H9 (cell line): ENCODE results near the gene RAPSN. TPM values are rescaled to one million over a fixed set of nuclear protein-coding genes. Genes with fewer than 3 reads are reported as not detected.

ENCODE experiments used
- DNase-seq: peaks from one replicate; pipeline ENCODE4 v3.0.0-alpha.2; 2017
- H2AFZ ChIP-seq: one replicate; pipeline ENCODE4 v1.6.1; 2013; ENCODE audit warnings: mild to moderate bottlenecking, low read length, control low read depth, moderate library complexity
- H2AK5ac ChIP-seq: 2 replicates; pipeline ENCODE4 v1.6.1; 2013; ENCODE audit warnings: low read length, control low read depth, mixed read lengths; ENCODE audit not compliant: insufficient read length
- H2BK120ac ChIP-seq: one replicate; pipeline ENCODE4 v1.6.1; 2013; ENCODE audit warnings: low read depth, mild to moderate bottlenecking, low read length, control low read depth, inconsistent platforms; ENCODE audit not compliant: poor library complexity, severe bottlenecking
- H2BK12ac ChIP-seq: 2 replicates; pipeline ENCODE4 v1.6.1; 2013; ENCODE audit warnings: low read length, control low read depth, mixed read lengths, low read depth; ENCODE audit not compliant: insufficient read length
- H2BK15ac ChIP-seq: 2 replicates; pipeline ENCODE4 v1.6.1; 2013; ENCODE audit warnings: low read depth, low read length, control low read depth
- H2BK20ac ChIP-seq: one replicate; pipeline ENCODE4 v1.6.1; 2013; ENCODE audit warnings: low read depth, mild to moderate bottlenecking, low read length, control low read depth, inconsistent platforms; ENCODE audit not compliant: poor library complexity, severe bottlenecking
- H2BK5ac ChIP-seq: 2 replicates; pipeline ENCODE4 v1.6.1; 2013; ENCODE audit warnings: low read length, control low read depth, mixed read lengths; ENCODE audit not compliant: insufficient read length
- H3K14ac ChIP-seq: 2 replicates; pipeline ENCODE4 v1.6.1; 2013; ENCODE audit warnings: low read length, control low read depth; ENCODE audit not compliant: insufficient read depth
- H3K18ac ChIP-seq: 2 replicates; pipeline ENCODE4 v1.6.1; 2013; ENCODE audit warnings: low read depth, mild to moderate bottlenecking, mixed read lengths, low read length, control low read depth; ENCODE audit not compliant: insufficient read length
- H3K23ac ChIP-seq: 2 replicates; pipeline ENCODE4 v1.6.1; 2013; ENCODE audit warnings: low read length, control low read depth, mixed read lengths, low read depth; ENCODE audit not compliant: insufficient read length
- H3K23me2 ChIP-seq: 2 replicates; pipeline ENCODE4 v1.6.1; 2013; ENCODE audit warnings: low read depth, mild to moderate bottlenecking, mixed read lengths, low read length, control low read depth; ENCODE audit not compliant: insufficient read length, poor library complexity, severe bottlenecking
- H3K27ac ChIP-seq: 2 replicates; pipeline ENCODE4 v1.5.1; 2013; ENCODE audit warnings: low read length, control low read depth, mixed read lengths, low read depth; ENCODE audit not compliant: insufficient read length
- H3K27me3 ChIP-seq: 2 replicates; pipeline ENCODE4 v1.6.1; 2013; ENCODE audit warnings: low read length, control low read depth, inconsistent platforms; ENCODE audit not compliant: insufficient read depth
- H3K4ac ChIP-seq: 2 replicates; pipeline ENCODE4 v1.6.1; 2013; ENCODE audit warnings: low read depth, mild to moderate bottlenecking, control low read depth, inconsistent platforms, low read length, moderate library complexity
- H3K4me1 ChIP-seq: 2 replicates; pipeline ENCODE4 v1.6.1; 2013; ENCODE audit warnings: low read length, control low read depth, inconsistent platforms; ENCODE audit not compliant: insufficient read depth
- H3K4me2 ChIP-seq: 2 replicates; pipeline ENCODE4 v1.6.1; 2013; ENCODE audit warnings: low read length, control low read depth, mixed read lengths; ENCODE audit not compliant: insufficient read length, insufficient read depth
- H3K56ac ChIP-seq: 2 replicates; pipeline ENCODE4 v1.6.1; 2013; ENCODE audit warnings: low read depth, mild to moderate bottlenecking, mixed read lengths, low read length, control low read depth; ENCODE audit not compliant: insufficient read length
- H3K79me1 ChIP-seq: 2 replicates; pipeline ENCODE4 v1.6.1; 2013; ENCODE audit warnings: low read depth, mild to moderate bottlenecking, moderate library complexity, low read length, control low read depth, inconsistent platforms; ENCODE audit not compliant: insufficient read depth, poor library complexity, severe bottlenecking
- H3K79me2 ChIP-seq: 2 replicates; pipeline ENCODE4 v1.6.1; 2013; ENCODE audit warnings: low read length, control low read depth, inconsistent platforms; ENCODE audit not compliant: insufficient read depth
- H3K9ac ChIP-seq: 2 replicates; pipeline ENCODE4 v1.6.1; 2013; ENCODE audit warnings: low read length, control low read depth, mixed read lengths; ENCODE audit not compliant: insufficient read length; ENCODE audit errors: extremely low read depth
- H3K9me3 ChIP-seq: one replicate; pipeline ENCODE4 v1.6.1; 2013; ENCODE audit warnings: low read depth, low read length, inconsistent platforms; ENCODE audit not compliant: control insufficient read depth
- H3T11ph ChIP-seq: one replicate; pipeline ENCODE4 v1.6.1; 2013; ENCODE audit warnings: mild to moderate bottlenecking, low read length, control low read depth, inconsistent platforms
- H4K20me1 ChIP-seq: one replicate; pipeline ENCODE4 v1.6.1; 2013; ENCODE audit not compliant: control insufficient read depth, insufficient read length, insufficient read depth
- H4K5ac ChIP-seq: 2 replicates; pipeline ENCODE4 v1.6.1; 2013; ENCODE audit warnings: low read depth, mild to moderate bottlenecking, mixed read lengths, low read length, control low read depth; ENCODE audit not compliant: insufficient read length
- H4K8ac ChIP-seq: replicated peaks from 2 replicates; pipeline ENCODE4 v1.6.1; 2013; ENCODE audit warnings: low read length, control low read depth, mixed read lengths, low read depth; ENCODE audit not compliant: insufficient read length
- H4K91ac ChIP-seq: 2 replicates; pipeline ENCODE4 v1.6.1; 2013; ENCODE audit warnings: low read depth, mild to moderate bottlenecking, moderate library complexity, mixed read lengths, low read length, control low read depth; ENCODE audit not compliant: insufficient read length
- H3K27ac Mint-ChIP-seq, 3 experiments: 2 replicates in 2 of 3; 3 replicates in 1 of 3; pipeline ENCODE4 v1.8.0; 2020 to 2021; ENCODE audit warnings: mixed read lengths in 3 of 3, mild to moderate bottlenecking in 1 of 3, moderate library complexity in 1 of 3
- H3K27me3 Mint-ChIP-seq: 2 replicates; pipeline ENCODE4 v1.8.0; 2021; ENCODE audit warnings: low read depth, mild to moderate bottlenecking, moderate library complexity, mixed read lengths
- H3K36me3 Mint-ChIP-seq, 3 experiments: 2 replicates in 2 of 3; 3 replicates in 1 of 3; pipeline ENCODE4 v1.8.0; 2020 to 2021; ENCODE audit warnings: low read depth in 3 of 3, mixed read lengths in 3 of 3; ENCODE audit not compliant: insufficient read depth in 1 of 3
- H3K4me1 Mint-ChIP-seq, 2 experiments: 2 replicates each; pipeline ENCODE4 v1.8.0; 2020; ENCODE audit warnings: mixed read lengths in 2 of 2
- H3K4me3 Mint-ChIP-seq, 2 experiments: 2 replicates in 1 of 2; 3 replicates in 1 of 2; pipeline ENCODE4 v1.8.0; 2020 to 2021; ENCODE audit warnings: mild to moderate bottlenecking in 2 of 2, mixed read lengths in 2 of 2, moderate library complexity in 1 of 2
- H3K9me3 Mint-ChIP-seq, 2 experiments: 2 replicates in 1 of 2; 3 replicates in 1 of 2; pipeline ENCODE4 v1.8.0; 2020; ENCODE audit warnings: mild to moderate bottlenecking in 2 of 2, mixed read lengths in 2 of 2, moderate library complexity in 1 of 2
- CTCF ChIP-seq: fragments of 200-600 bp; sonication (generic); conservative IDR thresholded peaks from 3 replicates; pipeline ENCODE4 v1.8.0; 2021; ENCODE audit warnings: antibody characterized with exemption, mild to moderate bottlenecking
- WGBS: extraction: QIAGEN DNeasy Blood & Tissue Kit; methylation state at CpG from one replicate; pipeline ENCODE4 v1.1.7; 2013; ENCODE audit warnings: missing lambda C conversion rate, low lambda C conversion rate, mixed read lengths; ENCODE audit not compliant: insufficient read length; ENCODE audit errors: extremely low coverage; 5-methylcytosine and 5-hydroxymethylcytosine counted together
- total RNA-seq: library from RNA; stranded (reverse); gene quantifications from 2 replicates; pipeline ENCODE4 v1.2.1, GENCODE V29; 2021

Gene RAPSN
- total RNA-seq, 1 experiment from 2014 or later: 0.48 TPM

- Histone ChIP-seq H3K4ac (no peak overlapping the region), H4K5ac (no peak overlapping the region), H3T11ph (no peak overlapping the region), H3K23me2 (no peaks in the 10 kb centered on the region), H3K79me1 (no peaks in the 10 kb centered on the region), H2BK20ac (no peak overlapping the region), H2BK15ac (no peak overlapping the region), H2BK120ac (no peak overlapping the region), H4K8ac (no peak overlapping the region), H3K4me2 (no peak overlapping the region), H3K23ac (no peak overlapping the region), H3K18ac (no peak overlapping the region), H3K27me3 (no peaks in the 10 kb centered on the region), H3K56ac (no peak overlapping the region), H3K9me3 (no peaks in the 10 kb centered on the region), H3K79me2 (no peaks in the 10 kb centered on the region), H2BK12ac (no peak overlapping the region), H3K9ac (no peak overlapping the region), H4K91ac (no peak overlapping the region), H3K4me1 (no peaks in the 10 kb centered on the region), H2AK5ac (no peak overlapping the region), H3K14ac (no peak overlapping the region), H4K20me1 (no peaks in the 10 kb centered on the region), H2AFZ (no peak overlapping the region), H3K27ac (no peak overlapping the region), H2BK5ac (no peak overlapping the region)
- no peaks in the 10 kb centered on the region for H3K27me3 Mint-ChIP-seq
- no peaks in the 10 kb centered on the region for H3K36me3 Mint-ChIP-seq
- no peak for TF ChIP-seq CTCF
- H3K4me3 Mint-ChIP-seq: no peak overlapping the region; a peak in 1 of 5 replicates
- no peaks in the 10 kb centered on the region for H3K9me3 Mint-ChIP-seq
- peak overlapping the region in 1 of 3 experiments; percentile 2; a peak in 2 of 7 replicates for H3K27ac Mint-ChIP-seq
- DNase-seq: no peak
- peaks cover 4% of the 10 kb centered on the region in 2 experiments; a peak in 2 of 4 replicates for H3K4me1 Mint-ChIP-seq
- WGBS: no CpG with 5 or more reads among the region's 9 CpGs
Measured at GRCh38 chr11:47446833-47447232, 2.1 kb downstream of the RAPSN start.
